Fibroblast of lung (primary cell): ENCODE measurements around the gene CHP2. TPM values are rescaled to one million over a fixed set of nuclear protein-coding genes. Genes with fewer than 3 reads are reported as not detected.
"Not testable (repeated sequence)": the region's sequence is repeated elsewhere in the genome, so short reads cannot be mapped to it uniquely, and the experiment has no call there.

Source experiments
- DNase-seq, 2 donors: peaks; one replicate each; pipeline versions ENCODE4 v3.0.0 to v3.0.0-alpha.2; 2010; ENCODE audit warnings: low read depth in 2 of 2
- H2AFZ ChIP-seq: 2 replicates; pipeline ENCODE4 v1.5.1; 2012; ENCODE audit warnings: low read length, control low read depth, inconsistent platforms
- H3K27ac ChIP-seq: 2 replicates; pipeline ENCODE4 v1.5.1; 2011; ENCODE audit warnings: low read length, control low read depth; ENCODE audit not compliant: insufficient read depth
- H3K27me3 ChIP-seq: 2 replicates; pipeline ENCODE4 v1.5.1; 2011; ENCODE audit warnings: mild to moderate bottlenecking, low read length; ENCODE audit not compliant: control insufficient read depth, insufficient read depth
- H3K36me3 ChIP-seq: 2 replicates; pipeline ENCODE4 v1.5.1; 2011; ENCODE audit warnings: low read length; ENCODE audit not compliant: control insufficient read depth, insufficient read depth
- H3K4me1 ChIP-seq: 2 replicates; pipeline ENCODE4 v1.5.1; 2011; ENCODE audit warnings: low read length; ENCODE audit not compliant: control insufficient read depth, insufficient read depth; ENCODE audit errors: extremely low read depth
- H3K4me2 ChIP-seq: 2 replicates; pipeline ENCODE4 v1.5.1; 2011; ENCODE audit warnings: low read length, control low read depth; ENCODE audit not compliant: insufficient read depth; ENCODE audit errors: extremely low read depth
- H3K4me3 ChIP-seq, 4 experiments: fragments of 200-600 bp in 1 of 4; sonication (generic) in 1 of 4; replicated peaks in 1 of 4; 2 replicates each; pipeline ENCODE4 v1.5.1; 2011 to 2016; ENCODE audit warnings: low read length in 4 of 4, low read depth in 3 of 4, mild to moderate bottlenecking in 3 of 4, control low read depth in 2 of 4, inconsistent platforms in 1 of 4, mixed read lengths in 1 of 4; ENCODE audit not compliant: insufficient read depth in 1 of 4; ENCODE audit errors: control extremely low read depth in 1 of 4
- H3K79me2 ChIP-seq: 2 replicates; pipeline ENCODE4 v1.5.1; 2012; ENCODE audit warnings: mild to moderate bottlenecking, low read length, inconsistent platforms; ENCODE audit not compliant: control insufficient read depth, insufficient read depth
- H3K9ac ChIP-seq: 2 replicates; pipeline ENCODE4 v1.5.1; 2011; ENCODE audit warnings: mild to moderate bottlenecking, low read length, control low read depth; ENCODE audit not compliant: insufficient read depth
- H3K9me3 ChIP-seq: 2 replicates; pipeline ENCODE4 v1.5.1; 2012; ENCODE audit warnings: low read depth, low read length; ENCODE audit not compliant: control insufficient read depth, insufficient read depth
- H4K20me1 ChIP-seq: 2 replicates; pipeline ENCODE4 v1.5.1; 2011; ENCODE audit warnings: low read length; ENCODE audit not compliant: control insufficient read depth, insufficient read depth; ENCODE audit errors: extremely low read depth
- CTCF ChIP-seq, 2 donors: IDR thresholded peaks in 1 of 2; conservative IDR thresholded peaks in 1 of 2; 1 replicate in 1 of 2; 2 replicates in 1 of 2; pipeline ENCODE4 v1.5.1; 2011 to 2012; ENCODE audit warnings: low read length in 2 of 2, control low read depth in 1 of 2, inconsistent platforms in 1 of 2, low read depth in 1 of 2, mild to moderate bottlenecking in 1 of 2
- EZH2 ChIP-seq: IDR thresholded peaks from 2 replicates; pipeline ENCODE4 v1.5.1; 2012; ENCODE audit warnings: low read length, control low read depth, mild to moderate bottlenecking; ENCODE audit errors: missing control alignments
- polyA plus RNA-seq, 2 donors: library from polyadenylated mRNA; depleted of rRNA in 1 of 2; stranded (reverse) in 1 of 2; unstranded in 1 of 2; fragments of >200 nt; gene quantifications; 2 replicates each; pipeline ENCODE4 v1.2.1, GENCODE V29; 2011 to 2012; ENCODE audit warnings: missing spikeins in 1 of 2
- total RNA-seq: library from RNA; depleted of rRNA; stranded (reverse); fragments of >200 nt; gene quantifications from 2 replicates; pipeline ENCODE4 v1.2.1, GENCODE V29; 2014

CHP2 gene
- total and polyA plus RNA-seq, 2 donors (not counting 1 experiment from before 2014, with no cell fraction given), result not detected

- TF ChIP-seq EZH2 (no peak), CTCF (conservative IDR thresholded peaks at IDR 0.05 in 1 of 2, IDR thresholded peaks at IDR 0.05 in 1 of 2; ENCODE audit: low read depth in 1 of 2, low read length in 2 of 2) (no peak)
- Histone ChIP-seq H3K27ac (no peak overlapping the region), H3K9me3 (no peaks in the 10 kb centered on the region), H3K4me2 (no peak overlapping the region), H2AFZ (no peak overlapping the region), H3K27me3 (no peaks in the 10 kb centered on the region), H3K79me2 (no peaks in the 10 kb centered on the region), H3K9ac (no peak overlapping the region), H3K36me3 (no peaks in the 10 kb centered on the region), H3K4me3 (no peak overlapping the region), H3K4me1 (no peaks in the 10 kb centered on the region), H4K20me1 (no peaks in the 10 kb centered on the region)
- DNase-seq, result no peak
Measured at GRCh38 chr16:23742766-23743165, 12.1 kb upstream of the CHP2 start.

GRCh38 chr16:23745263-23745662, 9.6 kb upstream of the CHP2 start:
- Histone ChIP-seq H3K36me3 (no peaks in the 10 kb centered on the region), H3K4me2 (no peak overlapping the region), H3K4me1 (no peaks in the 10 kb centered on the region), H3K27ac (no peak overlapping the region), H3K79me2 (no peaks in the 10 kb centered on the region), H3K9ac (no peak overlapping the region), H4K20me1 (no peaks in the 10 kb centered on the region), H3K27me3 (no peaks in the 10 kb centered on the region), H3K9me3 (no peaks in the 10 kb centered on the region), H2AFZ (no peak overlapping the region), H3K4me3 (no peak overlapping the region)
- TF ChIP-seq EZH2, result no peak
- TF ChIP-seq CTCF (conservative IDR thresholded peaks at IDR 0.05 in 1 of 2, IDR thresholded peaks at IDR 0.05 in 1 of 2; ENCODE audit: low read depth in 1 of 2, low read length in 2 of 2), result no peak
- no peak for DNase-seq

- no peak overlapping the region for H3K27ac ChIP-seq
- no peaks in the 10 kb centered on the region for H3K4me1 ChIP-seq
- no peaks in the 10 kb centered on the region for H3K79me2 ChIP-seq
- no peaks in the 10 kb centered on the region for H3K9me3 ChIP-seq
- H3K36me3 ChIP-seq, result no peaks in the 10 kb centered on the region
- no peaks in the 10 kb centered on the region for H3K27me3 ChIP-seq
- no peak for DNase-seq
- TF ChIP-seq EZH2 (no peak), CTCF (conservative IDR thresholded peaks at IDR 0.05 in 1 of 2, IDR thresholded peaks at IDR 0.05 in 1 of 2; ENCODE audit: low read depth in 1 of 2, low read length in 2 of 2) (no peak)
- H3K9ac ChIP-seq, result no peak overlapping the region
- H2AFZ ChIP-seq, result no peak overlapping the region
- H4K20me1 ChIP-seq, result no peaks in the 10 kb centered on the region
- no peak overlapping the region for H3K4me3 ChIP-seq
- no peak overlapping the region for H3K4me2 ChIP-seq
Measured at GRCh38 chr16:23748630-23749029, 6.2 kb upstream of the CHP2 start.

- H3K79me2 ChIP-seq, H3K36me3 ChIP-seq: not testable (repeated sequence)
Measured at GRCh38 chr16:23751053-23751452, 3.8 kb upstream of the CHP2 start.

More at GRCh38 chr16:23751053-23751452, 3.8 kb upstream of the CHP2 start:
- not testable (repeated sequence) for H3K4me1 ChIP-seq, H3K27ac ChIP-seq, H4K20me1 ChIP-seq, H3K27me3 ChIP-seq, H3K4me3 ChIP-seq, H3K4me2 ChIP-seq, H3K9ac ChIP-seq, DNase-seq, H3K9me3 ChIP-seq, H2AFZ ChIP-seq
